Gastrocnemius medialis (tissue), 4 donors: ENCODE measurements around the gene ASB2. TPM values are rescaled to one million over a fixed set of nuclear protein-coding genes. Genes with fewer than 3 reads are reported as not detected.

Source experiments
- ATAC-seq, 2 donors: fragments of 150-250 bp; one replicate each; pipeline ENCODE4 v1.9.1; 2016
- DNase-seq, 2 donors: peaks; one replicate each; pipeline ENCODE4 v3.0.0-alpha.2; 2019
- H3K27ac ChIP-seq, 4 donors: fragments of 200-600 bp; sonication (generic); 1 replicate in 1 of 4; 2 replicates in 3 of 4; pipeline ENCODE4 v1.5.1; 2016 to 2018; ENCODE audit warnings: mild to moderate bottlenecking in 2 of 4, moderate library complexity in 1 of 4
- H3K27me3 ChIP-seq, 3 donors: fragments of 200-600 bp; sonication (generic) in 2 of 3; 1 replicate in 1 of 3; 2 replicates in 2 of 3; pipeline versions ENCODE4 v1.5.1 to v1.6.0; 2016 to 2019; ENCODE audit warnings: mild to moderate bottlenecking in 1 of 3, moderate library complexity in 1 of 3
- H3K36me3 ChIP-seq, 2 donors: fragments of 200-600 bp; sonication (generic) in 1 of 2; one replicate each; pipeline ENCODE4 v1.5.1; 2017 to 2018
- H3K4me1 ChIP-seq, 2 donors: fragments of 200-600 bp; sonication (generic) in 1 of 2; one replicate each; pipeline ENCODE4 v1.5.1; 2016 to 2017; ENCODE audit warnings: mild to moderate bottlenecking in 2 of 2
- H3K4me3 ChIP-seq, 4 donors: fragments of 200-600 bp; sonication (generic) in 3 of 4; 1 replicate in 1 of 4; 2 replicates in 3 of 4; pipeline ENCODE4 v1.5.1; 2016 to 2019; ENCODE audit warnings: mild to moderate bottlenecking in 2 of 4
- H3K9me3 ChIP-seq, 3 donors: fragments of 200-600 bp; sonication (generic) in 2 of 3; 1 replicate in 1 of 3; 2 replicates in 2 of 3; pipeline ENCODE4 v1.5.1; 2016 to 2019
- POLR2A ChIP-seq, 2 donors: fragments of 450-650 bp; IDR thresholded peaks; one replicate each; pipeline ENCODE4 v1.6.1; 2017; ENCODE audit warnings: antibody characterized with exemption in 2 of 2, mild to moderate bottlenecking in 2 of 2, moderate library complexity in 2 of 2
- in situ Hi-C, 4 donors: fragments of 200-750 bp; cut with MboI; loops; one replicate each; pipeline versions ENCODE4 v1.15.0 to v1.8.0; 2017; ENCODE audit warnings: low sequenced_read_pairs in 4 of 4
- intact Hi-C: fragments of 100-400 bp; cut with DNase I; formaldehyde crosslinking; loops from one replicate; pipeline ENCODE4 v1.15.1; 2023; ENCODE audit warnings: low total_unique reads
- total RNA-seq, 4 donors: library from RNA; depleted of rRNA; stranded (reverse); fragments of >200 nt; gene quantifications; one replicate each; pipeline versions ENCODE4 v1.1.0 to v1.2.3, GENCODE V29; 2016
- TF ChIP-seq, protein P1 (sequence below), 5 experiments: fragments of 450-650 bp in 3 of 5; fragments of 200-600 bp in 2 of 5; sonication (generic) in 2 of 5; IDR thresholded peaks in 4 of 5; conservative IDR thresholded peaks in 1 of 5; 1 replicate in 4 of 5; 2 replicates in 1 of 5; pipeline ENCODE4 v1.5.1; 2016 to 2019; ENCODE audit warnings: antibody characterized with exemption in 5 of 5, mild to moderate bottlenecking in 3 of 5, moderate library complexity in 3 of 5

Gene ASB2
- total RNA-seq, 4 donors from 2014 or later: 335 to 819 (median 539) TPM

DNA sequence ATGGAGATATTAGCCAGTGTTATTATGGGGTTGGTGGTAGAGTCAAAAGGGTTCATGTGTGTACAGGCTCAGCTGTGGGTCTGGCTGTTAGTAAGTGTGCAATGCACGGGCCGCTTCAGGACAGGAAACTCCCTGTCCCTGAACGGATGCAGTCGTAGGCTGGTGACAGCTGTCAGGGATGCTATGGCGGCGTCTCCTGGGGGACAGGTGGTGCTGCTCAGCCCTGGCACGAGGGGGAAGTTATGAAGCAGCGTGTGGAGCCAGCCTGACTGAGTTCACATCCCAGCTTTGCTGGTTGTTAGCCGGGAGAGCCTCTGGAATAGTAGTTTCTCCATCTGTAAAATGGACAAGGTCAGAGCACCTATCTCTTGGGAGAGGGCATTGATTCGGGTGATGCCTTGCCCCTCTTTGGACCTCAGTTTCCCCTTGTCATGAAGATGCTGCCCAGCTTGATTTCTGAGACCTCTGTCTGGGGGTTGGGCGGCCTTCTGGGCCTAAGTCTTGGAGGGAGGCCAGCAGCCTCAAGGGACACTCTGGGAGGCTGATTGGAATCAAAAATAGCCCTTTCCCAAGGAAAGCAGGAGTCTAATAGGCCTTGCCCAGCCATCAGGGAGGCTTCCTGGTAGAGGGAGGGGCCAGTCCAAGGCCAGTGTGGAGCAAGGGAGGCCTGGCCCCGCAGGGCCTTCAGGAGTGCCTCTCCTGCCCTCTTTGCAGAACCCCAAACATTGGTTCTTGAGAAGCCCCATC lies 7.1 kb downstream of the ASB2 start:
- Histone ChIP-seq H3K27ac (peak overlapping the region; percentile 97 to 100 (median 98)), H3K4me1 (peaks cover 79 to 88% of the 10 kb centered on the region in 2 donors), H3K36me3 (no peaks in the 10 kb centered on the region), H3K4me3 (peak overlapping the region in 2 of 4 donors; percentile 11 to 61), H3K9me3 (no peaks in the 10 kb centered on the region), H3K27me3 (no peaks in the 10 kb centered on the region)
- ATAC-seq: peak; percentile 4 to 7
- DNase-seq: peak; percentile 70 to 87
- intact Hi-C loops (loop anchor here (1.0 kb wide), 1 partner anchor 26 kb away; no protein-coding TSS in a partner anchor), in situ Hi-C loops (no loop called here)
- TF ChIP-seq POLR2A (IDR thresholded peaks at IDR 0.05): peak; percentile 17 to 18
- TF ChIP-seq, protein P1, sequence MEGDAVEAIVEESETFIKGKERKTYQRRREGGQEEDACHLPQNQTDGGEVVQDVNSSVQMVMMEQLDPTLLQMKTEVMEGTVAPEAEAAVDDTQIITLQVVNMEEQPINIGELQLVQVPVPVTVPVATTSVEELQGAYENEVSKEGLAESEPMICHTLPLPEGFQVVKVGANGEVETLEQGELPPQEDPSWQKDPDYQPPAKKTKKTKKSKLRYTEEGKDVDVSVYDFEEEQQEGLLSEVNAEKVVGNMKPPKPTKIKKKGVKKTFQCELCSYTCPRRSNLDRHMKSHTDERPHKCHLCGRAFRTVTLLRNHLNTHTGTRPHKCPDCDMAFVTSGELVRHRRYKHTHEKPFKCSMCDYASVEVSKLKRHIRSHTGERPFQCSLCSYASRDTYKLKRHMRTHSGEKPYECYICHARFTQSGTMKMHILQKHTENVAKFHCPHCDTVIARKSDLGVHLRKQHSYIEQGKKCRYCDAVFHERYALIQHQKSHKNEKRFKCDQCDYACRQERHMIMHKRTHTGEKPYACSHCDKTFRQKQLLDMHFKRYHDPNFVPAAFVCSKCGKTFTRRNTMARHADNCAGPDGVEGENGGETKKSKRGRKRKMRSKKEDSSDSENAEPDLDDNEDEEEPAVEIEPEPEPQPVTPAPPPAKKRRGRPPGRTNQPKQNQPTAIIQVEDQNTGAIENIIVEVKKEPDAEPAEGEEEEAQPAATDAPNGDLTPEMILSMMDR (IDR thresholded peaks at IDR 0.05 in 4 of 5, conservative IDR thresholded peaks at IDR 0.05 in 1 of 5): no peak

DNA sequence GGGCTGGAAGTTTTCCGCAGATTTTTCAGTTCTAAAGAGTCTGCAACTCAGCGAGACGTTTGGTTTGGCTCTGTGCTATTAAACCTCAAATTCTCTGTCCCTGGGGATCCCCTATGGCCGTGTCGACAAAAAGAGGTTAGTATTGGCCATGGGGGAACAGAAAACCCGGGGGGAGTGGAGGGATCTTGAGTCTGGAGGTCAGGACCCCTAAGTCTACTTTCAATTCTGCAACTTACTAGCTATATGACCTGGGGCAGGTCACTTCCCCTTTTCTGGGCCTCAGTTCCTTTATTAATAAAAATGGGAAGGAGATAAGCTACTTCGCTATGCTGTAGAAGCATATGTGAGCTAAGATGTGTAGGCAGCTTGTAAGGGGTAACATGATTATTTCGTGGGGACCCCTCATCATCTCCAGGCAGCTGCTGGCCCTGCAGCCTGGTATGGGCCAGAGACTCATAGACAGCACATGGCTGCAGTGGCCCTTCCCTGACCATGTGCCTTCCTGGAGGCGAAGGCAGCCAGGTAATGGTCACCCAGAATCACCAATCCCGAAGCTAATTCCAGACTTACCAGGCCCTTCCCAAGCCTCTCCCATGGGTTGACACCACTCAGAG lies 8.6 kb downstream of the ASB2 start:
- peak in 1 of 2 donors; percentile 7 for TF ChIP-seq POLR2A (IDR thresholded peaks at IDR 0.05)
- TF ChIP-seq, protein P1 (IDR thresholded peaks at IDR 0.05 in 4 of 5, conservative IDR thresholded peaks at IDR 0.05 in 1 of 5): no peak
- Histone ChIP-seq H3K36me3 (no peaks in the 10 kb centered on the region), H3K9me3 (no peaks in the 10 kb centered on the region), H3K4me1 (peaks cover 94 to 99% of the 10 kb centered on the region in 2 donors), H3K4me3 (no peak overlapping the region), H3K27me3 (no peaks in the 10 kb centered on the region), H3K27ac (peak overlapping the region; percentile 97 to 100 (median 98))
- in situ Hi-C loops: no loop called here
- DNase-seq (peak in 1 of 2 donors; percentile 40), ATAC-seq (no peak)
- intact Hi-C loops: no loop called here

DNA sequence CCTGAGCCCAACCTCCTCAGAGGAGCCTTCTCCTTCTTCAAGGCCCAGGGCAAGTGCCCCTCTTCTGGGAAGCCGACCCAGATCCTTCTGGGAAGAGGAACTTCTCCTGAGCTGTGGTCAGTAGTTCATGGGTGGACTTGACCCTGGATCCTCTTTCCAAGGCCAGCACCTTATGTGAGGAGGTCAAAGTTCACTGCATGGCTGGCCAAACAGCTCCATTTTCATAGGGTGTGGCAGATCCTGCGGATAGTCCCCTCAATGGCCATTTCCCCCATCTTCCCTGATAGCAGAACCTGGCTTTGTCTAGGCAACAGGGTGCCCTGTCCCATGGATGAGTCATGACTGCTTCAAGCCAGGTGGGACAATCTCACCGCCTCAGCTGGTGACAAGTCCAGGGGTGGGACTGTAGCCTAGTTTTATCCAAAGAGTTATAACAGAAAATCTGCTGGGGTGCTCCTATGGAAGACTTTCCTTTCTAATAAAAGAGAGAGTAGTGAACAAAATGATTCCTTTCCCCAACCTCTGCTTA lies 10.4 kb downstream of the ASB2 start:
- DNase-seq (peak in 1 of 2 donors; percentile 59), ATAC-seq (peak in 1 of 2 donors; percentile 10)
- in situ Hi-C loops: no loop called here
- TF ChIP-seq, protein P1 (IDR thresholded peaks at IDR 0.05 in 4 of 5, conservative IDR thresholded peaks at IDR 0.05 in 1 of 5): no peak
- no peak for TF ChIP-seq POLR2A (IDR thresholded peaks at IDR 0.05)
- Histone ChIP-seq H3K9me3 (no peaks in the 10 kb centered on the region), H3K36me3 (peaks cover 0 to 6% of the 10 kb centered on the region in 2 donors), H3K4me1 (peaks cover 96 to 100% of the 10 kb centered on the region in 2 donors), H3K27me3 (no peaks in the 10 kb centered on the region), H3K27ac (peak overlapping the region; percentile 97 to 100 (median 98)), H3K4me3 (peak overlapping the region in 1 of 4 donors; percentile 20)
- intact Hi-C loops: no loop called here

DNA sequence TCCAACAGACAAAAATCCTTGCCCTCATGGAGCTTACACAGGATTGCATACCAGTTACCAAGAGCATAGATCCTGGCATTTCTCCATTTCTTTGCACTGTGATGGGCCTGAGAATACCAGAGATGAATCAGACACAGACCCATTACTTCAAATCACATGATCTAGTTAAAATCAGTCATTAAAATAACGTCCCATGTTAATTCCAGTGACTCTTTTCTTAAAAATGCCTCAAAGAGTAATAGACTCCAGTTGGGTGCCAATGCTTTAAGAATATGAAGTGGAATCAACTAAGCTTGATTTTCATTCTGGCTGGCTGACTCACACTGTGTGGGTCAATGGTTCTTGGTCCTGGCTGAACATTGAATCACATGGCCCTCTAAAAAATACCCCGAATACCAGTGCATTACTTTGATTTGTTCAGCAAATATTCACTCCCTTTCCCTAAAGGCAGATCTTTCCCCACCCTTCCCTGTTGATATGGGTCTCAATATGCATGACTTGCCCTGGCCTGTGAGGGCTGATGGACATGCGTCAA lies 11.0 kb downstream of the ASB2 start:
- TF ChIP-seq, protein P1 (IDR thresholded peaks at IDR 0.05 in 4 of 5, conservative IDR thresholded peaks at IDR 0.05 in 1 of 5): no peak
- TF ChIP-seq POLR2A (IDR thresholded peaks at IDR 0.05): no peak
- H3K27me3 ChIP-seq: no peaks in the 10 kb centered on the region
- intact Hi-C loops: no loop called here
- peaks cover 0 to 6% of the 10 kb centered on the region in 2 donors for H3K36me3 ChIP-seq
- ATAC-seq (peak in 1 of 2 donors; percentile 7), DNase-seq (no peak)
- peak overlapping the region; percentile 97 to 100 (median 98) for H3K27ac ChIP-seq
- H3K9me3 ChIP-seq: no peaks in the 10 kb centered on the region
- in situ Hi-C loops: no loop called here
- peak overlapping the region in 1 of 4 donors; percentile 20 for H3K4me3 ChIP-seq
- H3K4me1 ChIP-seq: peaks cover 96 to 99% of the 10 kb centered on the region in 2 donors
